GM12878 (cell line): ENCODE measurements around the gene TULP4. TPM values are rescaled to one million over a fixed set of nuclear protein-coding genes. Genes with fewer than 3 reads are reported as not detected.

Experiments used
- ATF3 ChIP-seq: IDR thresholded peaks from 2 replicates; pipeline ENCODE4 v1.6.1; 2011; ENCODE audit warnings: low read depth, mild to moderate bottlenecking, low read length, moderate library complexity, borderline replicate concordance; ENCODE audit errors: extremely low read depth
- CEBPZ ChIP-seq: fragments of 150-350 bp; IDR thresholded peaks from 2 replicates; pipeline ENCODE4 v1.6.1; 2016; ENCODE audit warnings: low read depth, low read length
- KAT2A ChIP-seq: conservative IDR thresholded peaks from 2 replicates; pipeline ENCODE4 v1.6.1; 2011; ENCODE audit warnings: low read depth, low read length; ENCODE audit not compliant: control insufficient read depth
- MYC ChIP-seq: IDR thresholded peaks from 2 replicates; pipeline ENCODE4 v1.6.1; 2011; ENCODE audit warnings: mild to moderate bottlenecking, low read length, moderate library complexity, inconsistent platforms; ENCODE audit not compliant: insufficient read depth, insufficient replicate concordance, insufficient read length, severe bottlenecking
- PAX5 ChIP-seq: IDR thresholded peaks from 2 replicates; pipeline ENCODE4 v1.6.1; 2011; ENCODE audit warnings: low read depth, low read length, borderline replicate concordance
- POLR2AphosphoS2 ChIP-seq: IDR thresholded peaks from 2 replicates; pipeline ENCODE4 v1.6.1; 2011; ENCODE audit warnings: low read depth, mild to moderate bottlenecking, low read length, improper control_type of control experiment, moderate library complexity
- RB1 ChIP-seq: fragments of 450-650 bp; formaldehyde crosslinking; IDR thresholded peaks from 2 replicates; pipeline ENCODE4 v1.6.1; 2017; ENCODE audit warnings: mild to moderate bottlenecking, borderline replicate concordance
- RELA ChIP-seq: fragments of 450-650 bp; IDR thresholded peaks from 2 replicates; pipeline ENCODE4 v1.8.0; 2014; ENCODE audit warnings: borderline replicate concordance; ENCODE audit not compliant: partially characterized antibody
- STAT3 ChIP-seq: IDR thresholded peaks from 2 replicates; pipeline ENCODE4 v1.6.1; 2011; ENCODE audit warnings: low read depth, low read length, improper control_type of control experiment
- TAF1 ChIP-seq: IDR thresholded peaks from 2 replicates; pipeline ENCODE4 v1.6.1; 2011; ENCODE audit warnings: mild to moderate bottlenecking, low read depth, low read length, borderline replicate concordance
- TCF3 ChIP-seq: IDR thresholded peaks from 2 replicates; pipeline ENCODE4 v1.6.1; 2012; ENCODE audit warnings: low read depth, mild to moderate bottlenecking, low read length, borderline replicate concordance; ENCODE audit not compliant: insufficient read depth
- WRNIP1 ChIP-seq: IDR thresholded peaks from 2 replicates; pipeline ENCODE4 v1.6.1; 2011; ENCODE audit warnings: low read depth, low read length, improper control_type of control experiment, borderline replicate concordance
- ZNF207 ChIP-seq: fragments of 450-650 bp; IDR thresholded peaks from 2 replicates; pipeline ENCODE4 v1.6.1; 2014; ENCODE audit warnings: antibody characterized with exemption, mild to moderate bottlenecking, borderline replicate concordance
- polyA plus RNA-seq, 11 experiments: library from polyadenylated mRNA; depleted of rRNA in 4 of 11; unstranded in 6 of 11; stranded (reverse) in 5 of 11; fragments of >200 nt; fragmentation: Nextera tagmentation in 4 of 11; fragmentation: Illumina TruSeq in 1 of 11; extraction: Ambion mirVana in 4 of 11; extraction: Trizol in 1 of 11; gene quantifications; 1 replicate in 1 of 11; 2 replicates in 10 of 11; pipeline versions ENCODE4 v1.2.1 to v1.2.3, GENCODE V29; 2011 to 2016; ENCODE audit warnings: inconsistent platforms in 2 of 11, missing spikeins in 2 of 11, low read depth in 1 of 11
- total RNA-seq, 4 experiments: library from RNA; depleted of rRNA in 3 of 4; stranded (reverse); fragments of >200 nt in 3 of 4; fragmentation: Illumina TruSeq in 1 of 4; extraction: Trizol in 1 of 4; gene quantifications; 2 replicates each; pipeline versions ENCODE4 v1.2.1 to v1.2.3, GENCODE V29; 2013 to 2021
- TF ChIP-seq, protein P1 (sequence below): fragments of 450-650 bp; formaldehyde crosslinking; IDR thresholded peaks from 2 replicates; pipeline ENCODE4 v1.4.0; 2020; ENCODE audit warnings: mild to moderate bottlenecking, moderate library complexity
- TF ChIP-seq, protein P2 (sequence below): IDR thresholded peaks from 2 replicates; pipeline ENCODE4 v1.6.1; 2012; ENCODE audit warnings: low read depth, low read length, improper control_type of control experiment

TULP4 gene
- total and polyA plus RNA-seq, 10 of the 15 experiments (the other 5 are each of a cell fraction or from before 2014, with no cell fraction given): 0.73 to 31.8 (median 14.0) TPM

GRCh38 chr6:158476389-158476788 is 164.1 kb downstream of the TULP4 start (continued):
- TF ChIP-seq, protein P1, sequence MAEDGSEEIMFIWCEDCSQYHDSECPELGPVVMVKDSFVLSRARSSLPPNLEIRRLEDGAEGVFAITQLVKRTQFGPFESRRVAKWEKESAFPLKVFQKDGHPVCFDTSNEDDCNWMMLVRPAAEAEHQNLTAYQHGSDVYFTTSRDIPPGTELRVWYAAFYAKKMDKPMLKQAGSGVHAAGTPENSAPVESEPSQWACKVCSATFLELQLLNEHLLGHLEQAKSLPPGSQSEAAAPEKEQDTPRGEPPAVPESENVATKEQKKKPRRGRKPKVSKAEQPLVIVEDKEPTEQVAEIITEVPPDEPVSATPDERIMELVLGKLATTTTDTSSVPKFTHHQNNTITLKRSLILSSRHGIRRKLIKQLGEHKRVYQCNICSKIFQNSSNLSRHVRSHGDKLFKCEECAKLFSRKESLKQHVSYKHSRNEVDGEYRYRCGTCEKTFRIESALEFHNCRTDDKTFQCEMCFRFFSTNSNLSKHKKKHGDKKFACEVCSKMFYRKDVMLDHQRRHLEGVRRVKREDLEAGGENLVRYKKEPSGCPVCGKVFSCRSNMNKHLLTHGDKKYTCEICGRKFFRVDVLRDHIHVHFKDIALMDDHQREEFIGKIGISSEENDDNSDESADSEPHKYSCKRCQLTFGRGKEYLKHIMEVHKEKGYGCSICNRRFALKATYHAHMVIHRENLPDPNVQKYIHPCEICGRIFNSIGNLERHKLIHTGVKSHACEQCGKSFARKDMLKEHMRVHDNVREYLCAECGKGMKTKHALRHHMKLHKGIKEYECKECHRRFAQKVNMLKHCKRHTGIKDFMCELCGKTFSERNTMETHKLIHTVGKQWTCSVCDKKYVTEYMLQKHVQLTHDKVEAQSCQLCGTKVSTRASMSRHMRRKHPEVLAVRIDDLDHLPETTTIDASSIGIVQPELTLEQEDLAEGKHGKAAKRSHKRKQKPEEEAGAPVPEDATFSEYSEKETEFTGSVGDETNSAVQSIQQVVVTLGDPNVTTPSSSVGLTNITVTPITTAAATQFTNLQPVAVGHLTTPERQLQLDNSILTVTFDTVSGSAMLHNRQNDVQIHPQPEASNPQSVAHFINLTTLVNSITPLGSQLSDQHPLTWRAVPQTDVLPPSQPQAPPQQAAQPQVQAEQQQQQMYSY (CRISPR knock-in tag): no peak
- TF ChIP-seq RELA (no peak), MYC (no peak), STAT3 (no peak), POLR2AphosphoS2 (no peak), RB1 (0 out of 2 replicates have a peak, but pooled peaks have one; percentile 18), TCF3 (no peak), ZNF207 (no peak), KAT2A (no peak), WRNIP1 (0 out of 2 replicates have a peak, but pooled peaks have one; percentile 37), PAX5 (peak; percentile 95), TAF1 (no peak), ATF3 (no peak), CEBPZ (no peak)
- TF ChIP-seq, protein P2, sequence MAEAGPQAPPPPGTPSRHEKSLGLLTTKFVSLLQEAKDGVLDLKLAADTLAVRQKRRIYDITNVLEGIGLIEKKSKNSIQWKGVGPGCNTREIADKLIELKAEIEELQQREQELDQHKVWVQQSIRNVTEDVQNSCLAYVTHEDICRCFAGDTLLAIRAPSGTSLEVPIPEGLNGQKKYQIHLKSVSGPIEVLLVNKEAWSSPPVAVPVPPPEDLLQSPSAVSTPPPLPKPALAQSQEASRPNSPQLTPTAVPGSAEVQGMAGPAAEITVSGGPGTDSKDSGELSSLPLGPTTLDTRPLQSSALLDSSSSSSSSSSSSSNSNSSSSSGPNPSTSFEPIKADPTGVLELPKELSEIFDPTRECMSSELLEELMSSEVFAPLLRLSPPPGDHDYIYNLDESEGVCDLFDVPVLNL: no peak
